SU-DHL-6 (cell line): ENCODE measurements around the gene RALBP1.

Source experiments
- EZH2phosphoT487 ChIP-seq: fragments of 200-600 bp; sonication (generic), shearing (Covaris generic); conservative IDR thresholded peaks from 2 replicates; pipeline ENCODE4 v1.6.1; 2018; ENCODE audit warnings: mild to moderate bottlenecking, antibody characterized with exemption, low read length, moderate library complexity, mixed read lengths
- TF ChIP-seq, protein P1 (sequence below): fragments of 200-600 bp; sonication (generic); IDR thresholded peaks from one replicate; pipeline ENCODE4 v1.5.1; 2017; ENCODE audit warnings: antibody characterized with exemption, mild to moderate bottlenecking, low read length, moderate library complexity; ENCODE audit not compliant: insufficient read depth, poor library complexity, severe bottlenecking

DNA sequence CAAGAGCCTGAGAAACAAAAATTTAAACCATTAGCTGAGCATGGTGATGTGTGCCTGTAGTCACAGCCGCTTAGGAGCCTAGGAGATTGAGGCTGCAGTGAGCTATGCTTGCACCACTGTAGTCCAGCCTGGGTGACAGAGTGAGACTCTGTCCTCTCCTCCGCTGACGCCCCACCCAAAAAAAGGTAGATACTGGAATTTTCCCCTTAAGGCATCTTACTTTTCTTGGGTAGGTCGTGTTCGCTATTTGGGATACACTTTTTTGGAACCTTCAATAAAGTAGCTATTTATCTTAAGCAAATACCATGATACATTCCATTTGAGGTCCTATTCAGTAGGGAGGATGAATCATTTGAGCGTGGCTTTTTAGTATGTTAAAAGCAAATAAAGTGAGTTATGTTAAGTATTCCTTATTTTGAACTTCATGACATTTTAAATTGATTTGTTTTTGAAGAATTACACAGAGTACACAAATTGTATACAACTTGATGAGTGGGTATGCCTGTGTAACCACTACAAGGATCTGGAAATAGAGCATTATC lies 38.7 kb downstream of the RALBP1 start:
- TF ChIP-seq, protein P1, sequence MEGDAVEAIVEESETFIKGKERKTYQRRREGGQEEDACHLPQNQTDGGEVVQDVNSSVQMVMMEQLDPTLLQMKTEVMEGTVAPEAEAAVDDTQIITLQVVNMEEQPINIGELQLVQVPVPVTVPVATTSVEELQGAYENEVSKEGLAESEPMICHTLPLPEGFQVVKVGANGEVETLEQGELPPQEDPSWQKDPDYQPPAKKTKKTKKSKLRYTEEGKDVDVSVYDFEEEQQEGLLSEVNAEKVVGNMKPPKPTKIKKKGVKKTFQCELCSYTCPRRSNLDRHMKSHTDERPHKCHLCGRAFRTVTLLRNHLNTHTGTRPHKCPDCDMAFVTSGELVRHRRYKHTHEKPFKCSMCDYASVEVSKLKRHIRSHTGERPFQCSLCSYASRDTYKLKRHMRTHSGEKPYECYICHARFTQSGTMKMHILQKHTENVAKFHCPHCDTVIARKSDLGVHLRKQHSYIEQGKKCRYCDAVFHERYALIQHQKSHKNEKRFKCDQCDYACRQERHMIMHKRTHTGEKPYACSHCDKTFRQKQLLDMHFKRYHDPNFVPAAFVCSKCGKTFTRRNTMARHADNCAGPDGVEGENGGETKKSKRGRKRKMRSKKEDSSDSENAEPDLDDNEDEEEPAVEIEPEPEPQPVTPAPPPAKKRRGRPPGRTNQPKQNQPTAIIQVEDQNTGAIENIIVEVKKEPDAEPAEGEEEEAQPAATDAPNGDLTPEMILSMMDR = no peak
- no peak for TF ChIP-seq EZH2phosphoT487
